CD4-positive, alpha-beta T cell treated with Interleukin-4 for 1 hour (primary cell): ENCODE data around the gene OSBPL6.
A peak's percentile ranks its signal among the peaks of the same experiment; 100 is the strongest.
"Not testable (repeated sequence)": the region's sequence is repeated elsewhere in the genome, so short reads cannot be mapped to it uniquely, and the experiment has no call there.

Source experiments
- DNase-seq, 2 donors: peaks; one replicate each; pipeline ENCODE4 v3.0.0-alpha.2; 2020 to 2022

OSBPL6 gene

DNA sequence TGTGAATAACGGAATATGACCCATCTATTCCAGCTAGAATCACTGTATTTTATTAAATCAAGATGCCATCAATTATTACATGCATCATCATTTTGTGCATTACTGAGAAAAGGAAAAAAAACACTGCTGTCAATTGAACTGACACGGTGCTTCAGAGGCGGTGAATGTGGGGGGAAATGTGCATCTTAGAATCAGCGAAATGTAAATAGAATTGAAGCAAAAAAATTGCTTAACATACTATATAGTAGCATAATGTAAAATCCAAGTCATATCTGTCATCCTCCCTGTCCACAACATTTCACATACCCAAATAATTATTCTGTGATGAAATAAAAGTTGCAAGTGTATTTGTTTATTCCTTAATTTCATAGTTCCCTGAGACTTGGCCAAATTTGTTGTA lies 172.1 kb downstream of the OSBPL6 start:
- no peak for DNase-seq

DNA sequence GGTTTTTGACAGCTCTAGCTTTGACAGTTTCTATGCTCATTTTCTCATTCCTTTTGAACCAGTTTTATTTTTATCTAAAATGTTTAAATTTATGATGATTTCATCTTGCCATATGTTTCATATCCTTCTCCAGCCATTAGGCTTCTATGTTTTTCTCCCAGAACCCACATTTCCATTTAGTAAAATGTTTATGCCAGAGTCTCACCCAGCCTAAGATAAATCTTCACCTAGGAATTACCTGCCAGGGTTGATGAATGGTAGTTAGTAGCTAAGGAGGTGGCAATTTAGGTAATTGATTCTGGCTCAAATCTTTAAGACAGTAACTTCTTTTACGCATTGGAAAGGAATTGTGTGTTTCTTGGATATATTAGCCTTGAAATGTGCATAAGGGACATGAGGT lies 173.0 kb downstream of the OSBPL6 start:
- no peak for DNase-seq

DNA sequence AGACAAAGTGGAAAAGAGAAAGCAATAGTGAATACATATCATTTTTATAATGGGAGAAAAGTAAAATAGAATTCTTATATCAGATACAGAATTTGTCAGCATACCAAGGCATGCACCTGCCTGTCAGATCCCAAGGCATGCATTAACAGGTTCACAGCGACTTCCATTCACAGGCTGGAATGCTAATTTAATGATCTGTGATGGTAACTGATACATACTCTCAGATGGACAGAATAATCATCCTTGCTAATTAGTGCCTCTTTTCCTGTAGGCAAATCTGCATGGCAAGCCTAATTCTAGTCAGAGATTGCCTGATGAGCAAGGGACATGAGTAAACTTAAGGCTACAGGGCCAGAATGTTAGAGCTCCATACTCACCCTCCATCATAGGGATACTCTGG lies 180.6 kb downstream of the OSBPL6 start:
- DNase-seq: no peak

DNA sequence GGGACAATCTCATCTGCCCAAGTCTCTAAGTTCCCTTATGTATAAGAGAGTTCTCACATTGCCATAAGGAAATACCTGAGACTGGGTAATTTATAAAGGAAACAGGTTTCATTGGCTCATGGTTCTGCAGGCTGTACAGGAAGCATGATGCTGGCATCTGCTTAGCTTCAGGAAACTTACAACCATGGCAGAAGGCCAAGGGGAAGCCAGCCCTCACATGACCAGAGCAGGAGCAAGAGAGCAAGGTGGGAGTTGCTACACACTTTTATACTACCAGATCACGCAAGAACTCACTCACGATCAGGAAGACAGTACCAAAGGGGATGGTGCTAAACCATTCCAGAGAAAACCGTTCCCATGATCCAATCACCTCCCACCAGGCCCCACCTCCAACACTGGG lies 182.7 kb downstream of the OSBPL6 start:
- no peak for DNase-seq

DNA sequence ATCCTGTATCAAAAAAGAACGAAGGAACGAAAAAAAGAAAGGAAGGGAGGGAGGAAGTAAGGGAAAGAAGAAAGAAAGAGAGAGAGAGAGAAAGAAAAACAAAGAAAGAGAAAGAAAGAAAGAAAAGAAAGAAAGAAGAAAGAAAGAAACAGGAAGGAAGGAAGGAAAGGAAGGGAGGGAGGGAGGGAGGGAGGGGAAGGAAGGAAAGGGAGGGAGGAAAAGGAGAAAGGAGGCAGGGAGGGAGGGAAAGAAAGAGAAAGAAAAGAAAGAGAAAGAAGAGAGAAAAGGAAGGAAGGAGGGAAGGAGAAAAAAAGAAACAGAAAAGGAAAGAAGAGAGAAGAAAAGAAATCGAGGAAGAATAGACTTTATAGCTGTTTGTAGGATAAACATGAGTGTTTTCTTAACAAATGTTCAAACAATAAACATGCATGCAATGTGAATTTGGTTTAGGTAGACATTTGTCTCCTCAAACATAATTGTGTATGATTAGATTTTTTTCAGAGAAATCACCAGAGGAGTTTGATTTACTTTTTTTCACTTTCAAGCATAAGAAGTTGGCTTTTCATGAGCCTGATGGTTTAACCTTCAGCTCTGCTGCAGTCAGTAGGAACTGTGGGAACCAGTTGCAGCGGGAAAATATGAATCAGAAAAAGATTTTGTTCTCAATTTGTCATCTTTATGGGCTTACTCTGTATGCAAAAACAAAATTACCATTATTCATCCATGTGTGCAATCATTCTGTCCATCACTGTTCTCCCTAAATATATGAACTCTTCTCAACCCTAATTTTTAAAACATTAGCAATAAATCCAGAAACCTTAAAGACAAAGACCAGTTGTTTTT lies 185.1 kb downstream of the OSBPL6 start:
- DNase-seq: no peak

DNA sequence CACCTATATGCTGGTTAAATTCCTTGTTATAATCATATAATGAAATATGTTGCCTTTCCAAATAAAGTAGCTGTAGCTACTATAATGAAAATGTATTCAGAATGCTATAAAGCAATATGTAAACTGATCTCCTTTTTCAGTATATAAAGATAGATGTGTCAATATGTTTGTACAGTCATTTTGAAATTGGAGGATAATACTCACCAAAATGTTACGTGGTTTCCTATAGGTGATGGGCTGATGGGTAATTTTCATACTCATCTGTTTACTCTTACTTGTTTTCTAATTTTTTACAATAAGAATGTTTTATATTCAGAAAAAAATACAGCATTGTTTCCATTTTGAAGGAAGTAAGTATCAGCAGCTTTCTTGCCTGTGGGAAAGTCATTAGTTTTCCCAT lies 186.5 kb downstream of the OSBPL6 start:
- DNase-seq: no peak

DNA sequence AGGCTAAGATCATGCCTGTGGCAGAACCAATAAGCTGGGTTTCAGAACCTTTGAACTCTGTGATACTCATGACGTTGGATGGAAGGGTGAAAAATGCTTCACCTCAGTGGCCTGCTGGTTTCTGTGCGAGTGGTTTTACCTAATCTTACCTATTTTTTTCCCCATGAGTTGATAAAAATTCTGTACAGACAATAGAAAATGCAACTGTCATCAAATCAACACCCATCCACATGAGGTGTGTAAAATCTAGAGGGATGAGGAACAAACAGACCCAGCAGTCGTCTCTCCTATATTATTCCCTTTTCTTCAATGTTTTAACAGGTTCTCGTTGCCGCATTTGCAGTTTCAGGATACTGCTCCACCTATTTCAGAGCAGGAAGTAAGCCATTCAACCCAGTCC lies 189.4 kb downstream of the OSBPL6 start:
- DNase-seq: no peak

DNA sequence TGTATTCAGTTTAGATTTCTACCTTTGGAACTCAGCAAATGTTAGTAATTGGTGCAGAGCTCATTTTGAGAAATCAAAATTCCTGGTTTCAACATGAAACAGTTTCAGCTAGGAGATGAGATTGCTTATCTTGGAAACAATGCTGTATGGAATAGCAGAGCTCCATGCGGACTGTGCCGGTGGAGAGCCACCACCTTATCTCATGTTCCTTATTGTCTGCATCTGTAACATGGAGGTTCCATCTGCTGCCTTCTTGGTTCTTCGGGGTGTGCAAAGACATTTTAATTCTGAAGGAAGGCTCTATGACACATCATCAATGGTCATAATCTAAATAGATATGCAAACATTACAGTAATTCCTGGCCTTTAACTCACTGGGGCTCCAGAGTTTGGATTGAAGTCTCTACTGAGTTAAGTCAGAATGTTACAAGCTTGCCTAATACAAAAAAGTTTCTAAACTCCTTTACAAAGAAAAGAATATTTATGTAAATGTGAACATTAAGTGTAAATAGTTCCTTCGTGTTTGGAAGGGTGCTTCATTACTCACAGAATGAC lies 191.4 kb downstream of the OSBPL6 start:
- no peak for DNase-seq

DNA sequence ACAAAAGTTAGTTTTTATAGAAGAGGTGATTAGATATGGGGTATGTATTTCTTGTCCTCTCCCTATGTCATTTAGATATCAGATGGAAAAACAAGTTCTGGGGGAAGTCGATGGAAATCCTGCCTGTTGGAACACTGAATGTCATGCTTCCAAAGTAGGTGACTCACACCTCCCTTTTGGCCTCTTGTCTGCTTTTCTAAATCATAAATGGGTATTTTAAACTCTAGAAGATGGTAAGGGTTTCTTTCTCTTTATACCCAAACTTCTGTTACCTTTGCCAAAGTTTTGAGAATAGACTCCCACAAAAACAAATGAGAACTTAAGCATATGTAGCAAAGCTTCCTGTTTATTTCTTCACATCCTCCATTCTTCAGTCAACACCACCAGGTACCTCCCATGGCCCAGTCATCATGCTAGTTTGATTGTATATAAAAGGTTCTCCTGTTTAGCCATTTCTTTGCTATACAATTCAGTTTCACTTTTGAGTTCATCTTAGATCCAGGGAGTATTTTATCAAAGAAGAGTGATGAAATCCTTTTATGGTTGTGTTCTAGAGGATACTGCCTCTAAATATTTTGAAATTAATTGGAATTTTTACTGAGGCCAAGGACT lies 192.8 kb downstream of the OSBPL6 start:
- DNase-seq: no peak

DNA sequence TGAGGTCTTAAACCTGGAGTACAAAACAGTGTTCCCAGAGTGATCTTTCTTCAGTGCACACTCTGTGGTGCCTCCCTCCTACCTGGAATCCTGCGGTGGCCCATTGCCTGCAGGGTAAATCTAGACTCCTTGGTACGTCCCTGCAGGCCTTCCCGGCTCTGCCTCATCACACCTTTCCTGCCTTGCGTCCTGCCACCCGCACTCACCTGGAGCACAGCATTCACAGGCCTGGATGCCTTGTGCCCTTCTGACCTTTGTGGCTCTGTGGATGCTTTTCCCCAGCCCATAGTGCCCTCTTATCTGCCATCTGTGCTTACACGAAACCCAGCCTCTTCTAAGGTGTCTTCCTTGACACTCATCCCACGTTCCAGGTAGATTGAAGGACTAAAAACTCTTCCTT lies 194.0 kb downstream of the OSBPL6 start:
- no peak for DNase-seq

DNA sequence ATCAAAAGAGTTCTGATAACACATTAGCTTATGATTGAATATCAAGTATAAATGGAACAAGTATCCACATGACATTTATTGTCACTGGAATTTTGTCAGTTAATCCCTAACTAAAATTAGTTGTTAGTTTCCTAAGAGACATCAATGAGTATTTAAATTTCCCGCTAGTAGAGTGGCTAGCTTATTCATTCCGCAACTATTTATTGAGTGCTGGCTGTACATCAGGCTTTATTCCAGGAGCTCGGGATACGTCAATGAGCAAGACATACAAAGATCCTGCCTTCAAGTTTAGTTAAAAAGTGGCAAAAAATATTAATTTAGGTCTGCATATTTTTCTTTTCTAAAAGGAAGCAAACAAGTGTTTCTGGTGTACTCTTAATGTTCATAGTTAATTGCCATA lies 197.4 kb downstream of the OSBPL6 start:
- no peak for DNase-seq

DNA sequence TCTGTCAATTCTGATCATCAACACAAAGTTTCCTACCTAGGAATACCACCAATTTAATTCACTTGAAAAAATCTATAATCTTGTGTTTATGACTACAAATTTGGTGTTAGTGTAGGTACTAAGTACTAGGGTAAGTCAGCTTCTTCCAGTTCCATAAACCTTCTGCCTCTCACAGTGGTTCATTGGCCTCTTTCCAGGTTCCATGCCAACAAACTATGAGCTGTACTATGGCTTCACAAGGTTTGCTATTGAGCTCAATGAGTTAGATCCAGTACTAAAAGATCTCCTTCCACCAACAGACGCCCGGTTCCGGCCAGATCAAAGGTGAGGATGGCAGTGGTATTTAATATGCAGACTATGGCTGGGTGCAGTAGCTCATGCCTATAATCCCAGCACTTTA lies 197.9 kb downstream of the OSBPL6 start:
- DNase-seq: no peak

DNA sequence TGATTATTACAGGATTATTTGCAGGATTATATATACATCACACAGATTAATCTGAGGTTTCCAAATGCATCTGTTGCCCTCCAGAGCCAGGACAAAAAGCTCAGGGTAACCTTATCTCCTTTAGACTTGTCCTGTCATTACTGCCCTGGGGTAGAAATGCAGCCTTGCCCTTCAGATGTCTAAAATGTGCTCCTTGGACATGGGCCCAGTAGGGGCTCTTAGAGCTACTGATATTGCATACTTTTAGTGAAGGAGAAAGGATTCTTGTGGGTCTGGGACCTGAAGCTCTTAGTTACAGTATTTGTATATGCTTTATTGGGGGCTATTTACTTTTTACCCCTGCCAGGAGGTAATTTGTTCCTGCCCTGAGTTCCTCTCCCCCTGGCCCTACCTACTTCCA lies 200.5 kb downstream of the OSBPL6 start:
- DNase-seq: no peak

DNA sequence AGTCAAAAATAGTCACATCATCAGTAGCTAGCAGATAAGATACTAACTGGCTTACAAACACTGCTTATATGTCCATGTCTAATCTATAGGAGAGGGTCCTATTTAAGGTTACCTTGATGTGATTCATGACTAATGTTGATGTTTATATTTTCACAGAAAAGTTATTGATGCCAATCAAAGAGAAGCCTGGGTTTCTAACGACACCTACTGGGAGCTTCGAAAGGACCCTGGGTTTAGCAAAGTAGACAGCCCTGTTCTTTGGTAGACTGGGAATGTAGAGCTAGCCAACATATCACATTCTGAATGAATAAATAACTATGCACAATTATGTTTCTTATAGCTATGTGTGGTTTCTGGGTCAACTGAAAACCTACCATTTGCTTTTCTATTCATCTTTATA lies 201.0 kb downstream of the OSBPL6 start:
- no peak for DNase-seq

DNA sequence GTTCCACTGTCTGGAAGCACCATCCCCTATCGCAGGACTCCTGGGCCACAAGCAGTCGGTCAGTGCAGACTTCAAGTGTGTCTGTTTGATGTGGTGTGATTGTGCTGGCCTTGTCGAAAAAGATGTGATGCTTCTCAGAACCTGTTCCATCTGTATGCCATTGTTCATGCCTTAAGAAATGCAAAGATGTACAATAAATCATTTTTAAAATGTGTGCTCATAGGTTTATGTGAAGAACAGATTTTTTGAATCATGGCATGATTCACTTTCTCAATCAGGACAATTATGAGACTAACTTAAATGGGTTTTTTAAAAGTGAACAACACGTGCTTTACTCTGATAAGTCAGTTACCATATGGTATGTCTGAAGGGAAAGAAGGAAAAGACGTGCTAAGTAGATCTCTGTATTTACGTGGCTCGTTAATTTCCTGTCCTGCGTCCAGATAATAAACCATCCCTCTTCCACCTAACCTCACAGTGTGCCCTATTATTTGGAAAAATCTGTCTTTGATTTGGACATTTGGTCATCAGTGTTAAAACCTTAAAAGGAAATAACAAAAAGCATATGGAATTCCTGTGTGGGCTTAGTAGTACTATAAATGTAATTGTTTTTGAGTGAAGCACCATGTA lies 201.7 kb downstream of the OSBPL6 start:
- no peak for DNase-seq

DNA sequence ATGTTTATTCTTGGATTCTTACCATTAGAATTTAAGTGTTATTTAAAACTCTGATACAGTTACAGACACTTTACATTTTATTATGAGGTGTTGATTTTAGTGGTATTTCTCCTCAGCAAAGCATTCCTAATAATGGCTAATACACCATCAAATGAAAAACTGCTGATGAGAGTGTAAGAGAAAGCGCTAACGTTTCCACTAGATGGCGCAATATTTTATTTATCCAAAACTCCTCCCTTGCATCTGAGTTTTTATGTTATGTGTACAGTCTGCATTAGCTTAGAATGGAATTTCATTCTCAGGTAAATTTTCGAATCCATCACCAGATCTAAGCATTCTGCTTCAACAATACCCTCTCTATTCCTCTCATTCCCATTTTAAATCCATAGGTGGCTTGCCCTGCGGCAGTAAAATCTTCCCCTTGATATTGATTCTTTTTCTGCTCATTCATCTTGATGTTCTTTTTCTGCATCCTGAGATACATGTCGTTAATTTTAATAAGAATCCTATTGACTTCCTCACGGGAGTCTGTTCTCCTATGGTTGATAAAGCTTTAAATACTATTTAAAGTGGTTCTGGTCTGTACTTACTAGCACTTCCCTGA lies 202.8 kb downstream of the OSBPL6 start:
- peak in 1 of 2 donors; percentile 61 for DNase-seq

DNA sequence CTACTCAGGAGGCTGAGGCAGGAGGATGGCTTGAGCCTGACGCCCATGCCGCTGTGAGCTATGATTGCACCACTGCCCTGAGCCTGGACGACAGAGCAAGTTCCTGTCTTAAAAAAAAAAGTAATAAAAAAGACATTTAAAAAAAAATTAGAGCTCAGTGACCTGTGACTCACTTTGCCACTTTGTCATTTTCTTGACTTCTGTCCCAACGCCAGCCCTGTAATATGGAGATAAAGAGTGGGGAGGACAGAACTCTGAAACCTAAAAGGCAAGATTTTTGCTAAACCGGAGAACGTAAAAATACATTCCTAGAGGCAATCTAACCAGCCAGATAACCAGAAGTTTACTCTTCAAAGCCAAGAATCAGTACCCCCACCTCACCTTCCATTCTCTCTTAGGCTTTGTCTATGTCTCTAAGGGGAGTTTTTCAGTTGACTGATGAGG lies 207.7 kb downstream of the OSBPL6 start:
- DNase-seq: no peak

DNA sequence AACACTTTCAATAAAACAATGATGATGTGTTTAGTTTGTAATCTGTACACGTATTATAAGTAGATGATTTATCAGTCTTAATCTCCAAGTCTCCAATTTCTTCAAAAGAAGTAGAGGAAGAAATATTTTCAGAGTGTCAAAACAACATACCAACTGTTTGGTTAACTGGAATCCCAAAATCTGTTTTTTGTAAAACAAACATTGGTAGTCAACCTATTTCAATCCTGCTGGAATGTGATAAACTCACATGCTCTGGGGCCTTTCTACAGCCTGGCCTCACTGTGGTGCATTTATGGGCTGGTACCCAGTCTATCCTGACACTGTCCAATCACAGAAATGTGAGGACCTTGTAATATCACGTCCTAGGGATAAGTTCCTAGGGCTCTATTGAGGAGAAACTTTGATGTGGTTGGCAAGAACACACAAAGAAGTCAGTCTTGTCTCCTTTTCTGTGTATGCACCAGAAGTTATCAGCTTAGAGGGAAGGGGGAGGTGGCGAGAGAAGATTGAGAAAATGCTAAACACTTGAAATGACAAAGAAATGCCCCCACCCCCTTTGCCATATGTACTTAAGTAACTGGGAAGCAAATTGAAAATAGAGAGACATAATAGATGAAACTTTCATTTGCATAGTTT lies 209.5 kb downstream of the OSBPL6 start:
- DNase-seq: no peak

DNA sequence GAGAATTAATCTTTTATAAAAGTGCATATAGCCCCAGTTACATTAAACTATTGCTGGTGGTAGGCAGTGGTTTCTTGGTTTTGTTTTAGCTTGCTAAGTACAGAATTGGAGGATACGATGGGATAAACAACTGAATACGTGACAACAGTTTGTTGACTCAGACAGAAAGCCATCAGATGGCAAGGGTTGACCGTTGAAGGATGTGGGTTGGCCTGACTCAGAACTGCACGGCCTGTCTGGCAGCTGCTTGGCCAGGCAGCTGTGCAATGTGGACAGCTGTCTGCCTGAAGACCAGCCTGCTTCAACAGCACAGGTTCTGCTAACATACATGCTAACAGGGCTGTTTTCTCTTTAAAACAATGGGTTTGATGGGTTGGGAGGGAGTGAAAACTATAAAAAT lies 210.1 kb downstream of the OSBPL6 start:
- no peak for DNase-seq

DNA sequence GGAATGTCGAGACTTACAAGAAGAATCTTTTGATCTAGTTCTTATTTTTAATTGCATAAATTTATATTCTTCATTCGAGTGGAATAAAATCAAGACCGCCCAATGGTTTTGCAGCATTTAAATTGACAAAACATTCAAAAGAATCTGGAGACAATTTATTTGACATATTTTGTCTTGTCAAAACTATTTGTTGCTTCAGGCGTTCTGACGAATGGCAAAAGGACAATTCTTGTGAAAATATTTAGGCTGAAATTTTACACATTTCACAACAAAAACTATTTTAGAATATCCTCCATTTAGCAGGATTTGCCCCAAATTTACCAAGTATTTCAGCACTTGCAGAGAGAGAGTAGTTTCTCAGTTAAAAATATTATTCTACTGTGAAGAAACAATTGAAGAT lies 214.9 kb downstream of the OSBPL6 start:
- no peak for DNase-seq

DNA sequence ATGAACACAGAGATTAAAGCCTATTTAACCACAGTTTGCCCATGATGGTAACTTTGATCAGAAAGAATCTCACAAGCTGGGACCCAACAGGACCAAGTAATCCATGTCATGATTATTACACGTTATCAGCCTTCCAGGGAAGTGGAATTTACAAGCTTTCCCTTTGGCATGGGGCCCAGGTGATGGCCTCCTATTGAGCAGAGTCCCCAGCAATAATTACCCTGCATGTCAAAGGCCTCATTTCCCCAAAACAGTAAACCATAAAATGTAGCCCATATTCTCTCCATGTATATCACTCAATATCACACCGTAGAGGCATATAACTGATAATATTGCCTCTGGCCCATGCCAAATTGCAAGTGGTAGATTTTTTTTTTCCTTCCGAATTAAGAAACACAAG lies 217.7 kb downstream of the OSBPL6 start:
- DNase-seq: no peak

DNA sequence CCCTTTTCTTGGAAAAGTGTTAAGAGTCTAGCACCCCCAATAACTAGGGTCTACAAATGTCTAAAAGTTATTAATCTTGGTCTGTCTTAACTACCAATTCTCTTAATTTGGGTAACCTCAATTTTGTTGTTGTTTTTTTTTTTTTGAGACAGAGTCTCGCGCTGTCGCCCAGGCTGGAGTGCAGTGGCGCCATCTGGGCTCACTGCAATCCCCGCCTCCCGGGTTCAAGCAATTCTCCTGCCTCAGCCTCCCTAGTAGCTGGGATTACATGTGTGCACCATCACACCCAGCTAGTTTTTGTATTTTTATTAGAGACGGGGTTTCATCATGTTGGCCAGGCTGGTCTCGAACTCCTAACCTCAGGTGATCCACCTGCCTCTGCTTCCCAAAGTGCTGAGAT lies 218.1 kb downstream of the OSBPL6 start:
- DNase-seq: not testable (repeated sequence)
